ENCODE measurements around the gene ACAP1.

The ACAP1 gene, protein sequence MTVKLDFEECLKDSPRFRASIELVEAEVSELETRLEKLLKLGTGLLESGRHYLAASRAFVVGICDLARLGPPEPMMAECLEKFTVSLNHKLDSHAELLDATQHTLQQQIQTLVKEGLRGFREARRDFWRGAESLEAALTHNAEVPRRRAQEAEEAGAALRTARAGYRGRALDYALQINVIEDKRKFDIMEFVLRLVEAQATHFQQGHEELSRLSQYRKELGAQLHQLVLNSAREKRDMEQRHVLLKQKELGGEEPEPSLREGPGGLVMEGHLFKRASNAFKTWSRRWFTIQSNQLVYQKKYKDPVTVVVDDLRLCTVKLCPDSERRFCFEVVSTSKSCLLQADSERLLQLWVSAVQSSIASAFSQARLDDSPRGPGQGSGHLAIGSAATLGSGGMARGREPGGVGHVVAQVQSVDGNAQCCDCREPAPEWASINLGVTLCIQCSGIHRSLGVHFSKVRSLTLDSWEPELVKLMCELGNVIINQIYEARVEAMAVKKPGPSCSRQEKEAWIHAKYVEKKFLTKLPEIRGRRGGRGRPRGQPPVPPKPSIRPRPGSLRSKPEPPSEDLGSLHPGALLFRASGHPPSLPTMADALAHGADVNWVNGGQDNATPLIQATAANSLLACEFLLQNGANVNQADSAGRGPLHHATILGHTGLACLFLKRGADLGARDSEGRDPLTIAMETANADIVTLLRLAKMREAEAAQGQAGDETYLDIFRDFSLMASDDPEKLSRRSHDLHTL

DNA sequence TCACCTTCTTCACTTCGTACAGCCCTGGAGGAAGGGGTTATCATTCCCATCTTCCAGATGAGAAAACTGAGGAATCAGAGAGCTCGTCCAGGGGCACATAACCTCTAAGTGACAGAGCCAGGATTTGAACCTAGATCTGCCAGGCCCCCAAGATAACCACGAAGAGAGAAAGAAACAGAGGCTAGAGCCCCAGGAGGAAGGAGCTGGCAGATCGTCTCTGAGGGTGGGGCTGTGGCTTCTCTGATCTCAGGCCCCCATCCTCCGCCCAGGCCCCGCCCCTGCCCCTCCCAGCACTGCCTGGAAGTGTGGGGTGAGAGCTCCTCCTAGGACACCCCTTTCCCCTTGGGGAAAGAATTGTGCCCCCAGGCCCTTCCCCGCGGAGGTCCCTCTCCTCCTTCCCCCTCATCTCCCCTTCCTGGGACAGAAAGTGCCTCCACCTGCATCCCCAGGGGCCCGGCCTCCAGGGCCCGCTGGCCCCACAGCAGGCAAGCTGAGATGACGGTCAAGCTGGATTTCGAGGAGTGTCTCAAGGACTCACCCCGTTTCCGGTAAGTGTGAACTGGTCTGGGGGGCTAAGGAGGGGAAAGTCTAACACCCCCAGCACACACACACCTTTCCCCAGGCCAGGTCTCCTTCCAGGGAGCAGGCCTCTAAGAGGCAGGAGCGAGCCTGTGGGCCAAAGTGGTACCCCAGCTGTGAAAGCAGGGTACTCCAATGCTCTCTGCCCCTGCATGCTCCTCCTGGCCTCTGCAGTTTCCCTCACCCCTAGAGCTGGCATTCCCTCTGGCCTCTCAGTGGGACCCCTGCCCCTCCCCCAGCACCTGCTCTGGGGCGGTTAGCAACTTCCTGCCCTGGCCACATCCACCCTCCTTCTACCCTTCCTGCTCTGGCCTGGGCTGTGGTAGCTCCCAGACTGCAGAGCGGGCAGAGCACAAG lies at the start of gene ACAP1:
Gene ACAP1 (plus strand): TSS at position 290 of the 936 bp plus-strand sequence. CDS start 206 bp downstream, at position 496.
- DNase-seq: peak; percentile 87

DNA sequence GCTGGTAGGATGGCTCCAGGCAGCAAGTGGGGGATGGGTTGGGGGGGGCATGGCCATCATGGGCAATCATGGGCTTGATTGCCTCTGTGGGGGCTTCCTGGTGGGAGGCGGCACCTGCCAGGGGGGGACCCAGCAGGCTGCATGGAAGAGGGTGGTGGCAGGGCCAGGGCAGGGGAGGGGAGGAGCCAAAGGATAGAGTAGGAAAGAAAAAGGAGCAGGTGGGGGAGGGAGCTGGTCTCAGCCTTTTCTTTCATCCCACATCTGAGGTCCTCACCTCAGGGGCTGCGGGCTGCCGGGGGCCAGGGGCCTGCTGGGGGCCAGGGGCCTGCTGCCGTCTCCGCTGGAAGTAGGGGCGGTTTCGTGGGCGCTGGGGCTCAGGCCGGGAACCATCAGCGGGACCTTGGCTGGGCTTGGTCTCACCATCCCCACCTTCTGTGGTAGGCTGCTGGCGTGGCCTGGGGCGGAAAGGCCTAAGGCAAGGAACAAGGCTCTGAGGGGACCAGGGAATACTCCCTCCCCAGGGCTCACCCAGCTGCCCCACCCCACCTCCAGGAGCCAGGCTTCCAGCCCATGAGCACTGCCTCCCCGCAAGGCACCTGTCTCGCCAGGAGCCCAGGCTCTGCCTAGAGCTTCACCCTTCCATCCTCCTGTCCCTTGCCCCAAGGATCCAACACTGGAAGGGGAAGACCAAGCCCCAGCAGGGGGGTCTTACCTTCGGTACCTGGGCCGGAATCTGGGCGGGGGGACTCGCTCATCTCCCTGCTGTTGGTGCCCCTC lies 46.9 kb upstream of the ACAP1 start:
- DNase-seq: no peak

DNA sequence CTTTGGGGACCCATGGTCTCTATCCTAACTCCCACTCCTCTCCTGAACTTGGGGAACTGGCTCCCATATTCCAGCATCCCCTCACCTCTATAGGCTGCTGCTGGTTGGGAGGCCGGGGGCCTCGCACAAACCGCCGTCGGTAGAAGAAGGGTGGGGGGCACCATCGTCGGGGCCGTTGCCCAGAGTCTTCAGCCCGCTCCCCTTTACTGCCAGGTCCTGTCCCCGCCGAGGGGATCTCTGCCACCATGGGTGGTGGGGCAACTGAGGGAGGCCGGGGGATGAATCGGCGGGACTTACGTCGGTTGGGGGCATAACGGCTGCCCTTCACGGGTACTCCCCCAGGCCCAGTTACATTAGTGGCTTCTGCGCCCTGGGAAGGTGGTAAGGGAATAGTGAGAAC lies 46.2 kb upstream of the ACAP1 start:
- no peak for DNase-seq

DNA sequence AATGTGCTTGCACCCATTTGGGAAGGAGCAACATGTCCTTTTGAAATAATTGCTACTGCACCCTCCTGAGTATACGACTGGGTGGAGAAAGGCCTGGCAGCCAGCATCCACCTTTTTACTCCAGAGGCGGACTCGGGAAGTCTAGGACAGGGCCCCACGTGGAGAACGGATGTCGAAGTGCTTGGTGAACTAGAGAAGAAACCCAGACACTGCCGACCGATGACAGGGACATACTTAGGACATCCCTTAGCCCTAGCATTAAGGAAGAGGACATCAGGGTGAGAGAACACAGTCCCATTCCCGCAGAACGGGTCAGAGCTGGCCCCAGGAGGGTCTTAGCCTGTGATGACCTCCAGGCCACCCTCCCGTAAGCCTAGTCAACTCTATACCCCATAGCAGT lies 45.6 kb upstream of the ACAP1 start:
- DNase-seq: no peak

DNA sequence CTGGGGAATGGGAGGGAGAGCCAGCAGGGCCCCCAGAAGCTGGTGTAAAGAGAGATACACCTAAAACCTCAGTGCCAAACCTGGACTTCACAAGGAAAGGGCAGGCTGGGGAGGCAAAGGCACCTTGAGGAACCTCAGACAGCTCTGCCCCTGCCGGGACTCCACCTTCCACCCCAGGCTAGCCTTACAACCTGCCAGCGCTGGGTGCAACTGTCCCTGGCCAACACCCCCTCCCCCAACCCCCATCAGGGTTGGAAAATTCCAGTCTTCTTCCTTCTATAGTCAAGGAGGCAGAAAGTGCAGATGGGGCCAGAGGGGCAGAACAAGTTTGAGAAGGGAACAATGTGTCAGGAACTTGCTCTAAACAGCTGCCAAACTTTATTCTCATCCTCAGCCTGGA lies 44.1 kb upstream of the ACAP1 start:
- DNase-seq: no peak

DNA sequence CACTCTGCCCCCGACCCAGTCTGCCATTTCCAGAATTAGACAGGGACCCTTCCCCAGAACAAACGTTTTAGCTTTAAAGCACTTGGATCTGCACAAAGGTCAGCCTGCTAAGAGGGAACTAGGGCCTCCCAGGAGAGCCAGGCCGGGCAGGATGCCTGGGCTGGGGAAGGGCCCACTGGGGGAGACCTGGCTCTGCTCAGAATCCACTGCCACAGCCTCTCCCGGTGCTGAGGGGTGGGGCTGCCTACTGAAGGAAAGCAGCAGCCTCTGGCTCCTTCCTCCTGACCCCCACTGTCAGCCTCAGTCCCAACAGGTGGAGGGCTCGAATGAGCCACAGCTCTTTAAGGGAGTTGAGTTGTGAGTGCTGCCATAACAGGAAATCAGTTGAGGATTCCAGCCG lies 43.6 kb upstream of the ACAP1 start:
- DNase-seq: no peak

DNA sequence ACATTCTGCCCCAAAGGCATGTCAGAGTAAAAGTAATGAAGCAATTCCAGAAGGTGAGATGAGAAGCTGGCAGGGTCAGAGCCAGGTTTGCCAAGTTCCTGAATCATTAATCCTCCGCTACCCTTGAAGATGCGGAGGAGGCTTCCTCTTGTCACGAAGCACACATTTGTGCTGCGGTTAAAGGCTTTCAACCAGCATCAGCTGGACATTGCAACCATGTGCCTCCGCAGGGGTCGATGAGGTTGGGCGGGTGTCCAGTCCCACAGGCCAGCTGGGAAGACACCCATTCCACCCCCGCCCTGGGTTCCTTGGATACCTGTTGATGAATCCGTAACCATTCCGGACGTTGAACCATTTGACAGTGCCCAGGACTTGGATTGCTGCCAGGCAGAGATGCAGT lies 43.2 kb upstream of the ACAP1 start:
- DNase-seq: no peak

DNA sequence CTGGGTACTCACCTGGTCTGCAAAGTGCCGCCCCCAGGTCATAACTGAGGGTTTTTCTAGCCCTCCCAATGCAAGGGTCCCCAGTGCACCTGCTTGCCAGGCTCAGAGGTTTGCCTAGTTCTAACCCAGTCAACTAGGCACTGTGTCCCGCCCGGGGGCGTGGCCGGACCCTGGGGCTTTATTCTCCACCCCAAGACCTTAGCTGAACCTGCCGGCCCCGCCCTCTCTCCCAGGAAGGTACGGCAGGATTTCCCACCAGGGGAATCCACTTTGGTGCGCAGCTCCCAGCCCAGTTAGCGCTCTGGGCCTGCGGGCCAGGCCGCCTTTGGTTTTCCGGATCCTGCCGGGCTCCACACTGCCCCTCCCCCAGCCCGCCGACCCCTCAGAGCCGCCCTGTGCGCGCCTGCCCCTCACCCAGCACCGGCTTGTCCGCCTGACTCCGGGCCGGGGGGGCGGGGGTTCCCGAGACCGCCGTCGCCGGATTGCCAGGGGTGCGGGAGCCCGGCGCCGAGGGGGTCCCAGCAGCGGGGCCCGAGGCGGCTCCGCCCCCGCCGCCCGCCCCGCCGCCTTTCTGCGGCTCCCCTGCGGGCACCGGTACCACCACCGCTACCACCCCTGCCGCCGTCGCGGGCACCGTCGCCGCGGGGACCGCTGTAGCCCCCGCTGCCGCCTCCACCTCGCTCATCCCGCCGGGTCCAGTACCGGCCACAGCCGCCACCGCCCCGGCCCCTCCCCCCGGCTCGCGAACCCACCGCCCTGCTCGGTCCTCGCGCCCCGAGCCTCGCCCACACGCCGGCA lies 42.3 kb upstream of the ACAP1 start:
- DNase-seq: no peak

DNA sequence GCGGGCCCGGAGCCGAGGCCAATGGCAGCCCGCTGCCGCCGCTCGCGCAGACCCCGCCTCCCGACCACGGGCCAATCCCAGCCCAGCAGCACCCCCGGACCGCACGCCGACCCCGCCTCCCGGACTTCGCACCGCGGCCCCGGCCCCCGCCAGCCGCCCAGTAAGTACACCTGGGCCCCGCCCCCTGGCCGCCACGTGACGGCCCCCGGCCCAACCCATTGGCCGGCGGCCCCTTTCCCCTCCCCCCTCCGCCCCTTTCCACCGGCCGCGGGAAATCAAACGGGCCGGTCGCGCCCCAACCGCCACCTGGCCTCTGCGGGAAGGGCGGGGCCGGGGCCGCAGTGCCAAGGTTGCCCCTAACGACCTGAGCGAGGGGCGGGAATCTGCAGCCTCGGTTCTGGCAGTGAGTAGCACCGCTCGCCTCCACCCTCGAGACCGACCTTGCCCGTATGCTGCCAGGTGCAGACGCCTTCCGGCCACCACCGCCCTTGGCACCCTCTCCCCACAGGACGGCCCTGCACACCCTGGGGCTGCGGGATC lies 41.6 kb upstream of the ACAP1 start, which contains the start of gene YBX2:
Gene YBX2 (minus strand): TSS at position 26 of the 540 bp plus-strand sequence. CDS start 139 bp downstream, outside the sequence.
- DNase-seq: peak; percentile 86

DNA sequence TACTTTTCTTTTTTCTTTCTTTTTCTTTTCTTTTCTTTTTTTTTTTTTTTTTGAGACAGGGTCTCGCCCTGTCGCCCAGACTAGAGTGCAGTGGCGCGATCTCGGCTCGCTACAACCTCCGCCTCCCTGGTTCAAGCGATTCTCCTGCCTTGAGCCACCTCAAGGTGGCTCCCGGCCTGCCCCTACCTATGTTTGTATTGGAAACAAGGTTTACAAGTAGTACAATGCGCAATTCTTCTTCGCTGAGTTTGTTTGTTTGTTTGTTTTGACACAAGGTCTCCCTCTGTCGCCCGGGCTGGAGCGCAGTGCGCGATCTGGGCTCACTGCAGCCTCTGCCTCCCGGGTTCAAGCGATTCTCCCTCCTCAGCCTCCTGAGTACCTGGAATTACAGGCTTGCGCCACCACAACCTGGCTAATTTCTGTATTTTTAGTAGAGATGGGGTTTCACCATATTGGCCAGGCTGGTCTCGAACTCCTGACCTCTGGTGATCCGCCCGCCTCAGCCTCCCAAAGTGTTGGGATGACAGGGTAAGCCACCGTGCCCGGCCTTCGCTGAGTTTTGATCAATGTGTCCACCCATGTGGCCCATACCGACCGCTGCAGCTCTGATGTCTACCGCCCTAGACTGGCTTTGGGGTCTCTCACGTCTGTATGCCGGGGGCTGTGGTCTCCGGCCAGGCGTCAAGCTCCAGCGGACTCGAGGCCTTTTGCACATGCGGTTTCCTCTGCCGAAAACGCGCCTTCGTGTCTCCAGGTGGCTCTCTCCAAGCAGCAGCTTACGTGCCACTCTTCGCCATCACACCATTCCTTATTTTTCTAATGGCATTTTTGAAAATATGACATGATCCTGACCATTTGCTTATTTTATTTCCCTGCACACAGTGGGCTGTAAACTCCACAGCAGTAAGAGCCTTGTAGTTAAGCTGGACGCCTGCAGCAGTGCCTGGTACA lies 40.8 kb upstream of the ACAP1 start:
- DNase-seq: no peak

DNA sequence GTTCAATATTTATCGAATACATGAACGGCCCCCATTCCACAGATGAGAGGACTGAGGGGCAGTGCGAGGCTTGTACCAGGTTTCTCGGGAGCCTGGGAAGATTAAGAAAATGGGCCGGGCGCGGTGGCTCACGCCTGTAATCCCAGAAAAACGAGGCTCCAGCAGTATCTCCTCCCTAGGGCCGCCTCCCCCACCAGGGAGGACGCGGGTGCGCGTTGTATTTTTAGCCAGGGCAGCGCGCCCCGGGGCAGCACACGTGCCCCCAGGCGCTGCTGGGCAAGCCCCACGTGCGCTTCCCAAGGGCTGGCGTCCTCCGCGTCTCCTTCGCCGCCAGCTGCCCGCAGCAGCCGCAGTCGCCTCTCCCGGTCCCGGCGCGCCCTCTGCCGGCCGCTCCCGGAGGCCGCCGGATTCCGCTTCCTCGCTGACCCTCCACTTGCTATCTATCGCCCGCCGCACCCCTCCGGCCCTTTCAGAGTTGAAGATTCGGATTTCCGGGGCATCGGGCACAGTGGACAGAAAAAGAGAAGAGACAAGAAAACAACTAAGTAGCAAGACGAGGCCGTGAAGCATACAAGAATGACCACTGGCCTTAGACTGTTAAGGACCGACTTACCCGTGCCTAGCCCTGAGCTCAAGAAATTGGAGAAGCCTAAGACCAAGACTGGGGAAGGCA lies 40.0 kb upstream of the ACAP1 start:
- DNase-seq: peak; percentile 66

DNA sequence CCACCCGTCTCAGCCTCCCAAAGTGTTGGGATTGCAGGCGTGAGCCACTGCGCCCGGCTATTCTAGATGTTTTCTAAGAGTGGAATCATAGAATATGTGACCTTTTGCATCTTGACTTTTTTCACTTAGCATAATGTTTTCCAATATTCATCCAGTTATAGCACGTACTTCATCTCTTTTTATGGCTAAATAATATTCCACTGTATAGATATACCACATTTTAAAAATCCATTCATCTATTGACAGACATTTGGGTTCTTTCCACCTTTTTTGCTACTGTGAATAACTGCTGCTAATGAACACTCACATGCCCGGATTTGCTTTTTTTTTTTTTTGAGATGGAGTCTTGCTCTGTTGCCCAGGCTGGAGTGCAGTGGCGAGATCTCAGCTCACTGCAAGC lies 32.1 kb upstream of the ACAP1 start:
- no peak for DNase-seq

DNA sequence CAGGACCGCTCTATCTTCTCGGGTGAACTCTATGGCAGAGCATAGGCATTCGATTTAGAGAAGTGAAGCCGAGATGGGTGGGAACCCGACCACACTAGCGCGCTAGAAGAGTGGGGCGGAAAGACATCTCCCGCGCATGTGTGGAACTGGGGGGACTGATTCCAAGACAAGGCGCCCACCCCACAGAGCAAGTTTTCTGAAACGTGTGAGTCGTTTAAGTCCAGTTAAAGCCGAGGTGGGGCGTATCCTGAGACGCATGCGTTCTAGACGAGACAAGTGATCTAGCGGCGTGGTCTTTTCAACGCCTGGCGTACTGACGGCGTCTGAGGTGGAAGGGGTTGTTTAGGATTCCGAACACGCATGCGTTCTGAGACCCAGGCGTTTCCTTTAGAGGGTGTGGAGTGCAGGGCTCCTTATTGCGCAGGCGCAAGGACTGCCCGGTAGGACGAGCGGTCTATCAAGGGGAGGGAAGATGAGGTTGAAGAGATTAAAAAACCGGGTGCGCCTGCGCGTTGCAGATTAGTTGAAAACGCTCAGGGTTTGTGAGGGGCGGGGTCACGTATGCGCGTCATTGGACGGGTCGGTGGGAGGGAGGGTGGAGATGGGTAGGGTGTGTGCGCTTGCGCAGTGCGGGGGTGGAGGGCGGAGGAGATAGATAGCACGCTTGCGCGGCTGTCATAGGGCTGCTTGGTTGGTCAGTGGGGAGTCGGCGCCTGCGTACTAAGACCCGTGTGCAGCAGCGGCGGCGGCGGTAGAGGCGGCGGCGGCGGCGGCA lies 29.2 kb upstream of the ACAP1 start, which contains the start of gene EIF5A:
Gene EIF5A (plus strand): TSS at position 718 of the 775 bp plus-strand sequence. CDS start 2,008 bp downstream, outside the sequence.
- peak; percentile 100 for DNase-seq

DNA sequence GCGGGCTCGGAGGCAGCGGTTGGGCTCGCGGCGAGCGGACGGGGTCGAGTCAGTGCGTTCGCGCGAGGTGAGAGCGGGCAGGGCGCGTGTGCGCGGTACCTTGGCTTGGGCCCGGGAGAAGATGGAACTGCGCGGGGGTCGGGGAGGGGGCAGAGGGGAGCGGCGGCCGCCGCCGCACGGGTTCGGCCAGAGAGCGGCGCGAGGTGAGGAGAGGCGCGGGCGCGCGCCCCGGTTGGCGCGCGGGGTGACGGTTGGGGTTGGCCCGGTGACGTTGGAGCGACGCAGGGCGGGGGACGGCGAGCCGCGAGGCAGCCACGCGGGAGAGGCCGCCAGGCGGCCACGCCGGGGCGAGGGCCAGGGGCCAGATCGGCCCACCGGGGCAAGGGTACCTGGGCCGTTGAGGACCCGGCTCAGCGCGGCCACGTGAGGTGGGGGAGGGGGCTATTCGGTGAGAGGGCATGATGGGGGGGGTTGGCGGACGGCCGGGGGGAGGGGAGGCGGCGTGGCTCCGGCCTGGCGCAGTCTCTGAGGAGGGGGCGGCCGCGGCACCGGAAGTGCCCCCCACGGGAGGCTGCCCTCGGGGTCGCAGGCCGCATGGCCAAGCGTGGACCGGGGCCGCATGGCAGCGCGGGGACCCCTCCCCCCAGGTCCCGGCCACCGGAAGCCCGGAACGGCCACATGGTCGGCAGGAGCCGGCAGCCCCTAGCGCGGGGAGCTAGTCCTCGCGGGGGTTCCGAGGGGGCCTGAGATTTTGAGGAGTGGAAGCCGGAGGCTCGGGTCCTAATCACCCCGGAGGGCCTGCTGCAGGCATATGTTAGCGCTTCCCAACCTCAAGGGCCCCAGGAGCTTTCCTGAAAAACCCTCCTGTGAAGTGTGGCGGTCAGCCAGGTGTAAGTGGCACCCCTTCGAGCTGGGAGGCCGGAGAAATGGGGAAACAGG lies 28.4 kb upstream of the ACAP1 start:
- DNase-seq: peak; percentile 41

DNA sequence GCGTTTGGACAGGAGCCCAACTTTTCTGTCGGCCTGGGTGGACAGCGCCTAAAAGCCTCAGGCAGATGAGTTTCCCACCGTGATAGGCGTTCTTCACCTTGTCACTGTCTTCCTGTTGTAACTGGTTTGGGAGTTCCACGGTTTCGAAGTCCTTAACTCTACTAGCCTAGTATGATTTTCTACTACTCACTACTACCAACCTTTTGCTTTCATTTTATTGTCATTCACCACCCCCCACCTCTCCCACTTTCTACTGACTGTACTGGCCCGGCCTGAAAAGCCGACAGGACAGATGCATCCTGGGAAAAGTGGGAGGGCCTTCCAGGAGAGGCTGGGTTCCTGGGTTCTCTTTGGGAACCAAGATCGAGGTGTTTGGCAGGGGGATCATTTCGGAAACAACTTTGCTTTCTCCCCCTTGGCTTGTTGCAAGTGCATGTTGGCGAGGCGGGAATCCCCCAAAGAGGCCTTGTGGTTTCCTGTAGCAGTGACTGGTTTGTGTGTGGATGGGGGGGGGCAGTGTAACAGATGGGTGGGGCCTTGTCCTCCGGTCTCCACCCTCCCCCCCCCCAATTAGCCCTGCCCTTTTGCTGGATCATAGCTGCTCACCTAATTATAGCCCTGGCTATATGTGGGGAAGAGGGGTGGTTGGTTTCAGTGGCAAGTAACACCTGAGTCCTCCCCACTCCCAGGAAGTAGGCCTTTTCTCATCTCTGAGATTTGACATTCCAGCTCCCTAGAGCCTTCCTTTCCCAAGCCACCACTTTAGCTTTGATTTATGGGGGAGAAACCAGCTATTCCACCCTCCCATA lies 27.5 kb upstream of the ACAP1 start:
- peak; percentile 68 for DNase-seq

DNA sequence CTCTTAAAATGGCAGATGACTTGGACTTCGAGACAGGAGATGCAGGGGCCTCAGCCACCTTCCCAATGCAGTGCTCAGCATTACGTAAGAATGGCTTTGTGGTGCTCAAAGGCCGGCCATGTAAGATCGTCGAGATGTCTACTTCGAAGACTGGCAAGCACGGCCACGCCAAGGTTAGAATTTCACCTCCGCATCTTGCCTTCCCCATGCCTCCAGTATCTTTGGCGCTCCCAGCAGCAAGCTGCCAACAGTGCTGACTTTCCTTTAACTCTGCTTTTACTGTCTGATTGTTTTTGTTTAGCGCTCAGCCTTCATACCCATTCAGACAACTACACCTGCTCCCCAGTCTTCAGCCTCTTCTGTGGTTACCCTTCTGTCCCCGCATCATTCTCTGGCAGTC lies 26.7 kb upstream of the ACAP1 start:
- DNase-seq: no peak
